ENCODE data around the gene ANP32A. TPM values are rescaled to one million over a fixed set of nuclear protein-coding genes. Genes with fewer than 3 reads are reported as not detected.

ANP32A gene
- total and polyA plus RNA-seq, 9 of the 15 experiments (the other 6 are each of a cell fraction or from before 2014, with no cell fraction given): 13.2 to 656 (median 210) TPM

- Histone ChIP-seq H2AFZ (ENCODE audit: low read depth, low read length) (no peak overlapping the region), H3K9me1 (ENCODE audit: control insufficient read depth, insufficient read depth, low read length) (peaks cover 4% of the 10 kb centered on the region), H3K4me2 (ENCODE audit: insufficient read depth, low read length) (no peak overlapping the region), H4K20me1 (replicated peaks; ENCODE audit: control insufficient read depth, insufficient read depth, low read length) (peaks cover 44% of the 10 kb centered on the region), H3K9me3 (replicated peaks; ENCODE audit: control insufficient read depth, insufficient read depth, low read depth, low read length) (no peaks in the 10 kb centered on the region), H3K36me3 (ENCODE audit: control insufficient read depth, insufficient read depth, low read length) (peaks cover 48% of the 10 kb centered on the region; the same call in 2 of the 3 replicates), H3K27me3 (ENCODE audit: control insufficient read depth in 2 of 2, insufficient read depth in 2 of 2, low read length in 2 of 2) (no peaks in the 10 kb centered on the region), H3K79me2 (ENCODE audit: control insufficient read depth, insufficient read depth, low read length) (peaks cover 93% of the 10 kb centered on the region), H3K4me3 (no peak overlapping the region), H3K4me1 (replicated peaks in 1 of 2; ENCODE audit: control insufficient read depth in 2 of 2, insufficient read depth in 2 of 2, low read length in 2 of 2) (peaks cover 9 to 18% of the 10 kb centered on the region in 2 experiments; a peak in 3 of 5 replicates), H3K27ac (ENCODE audit: extremely low read depth, low read depth, low read length) (no peak overlapping the region), H3K9ac (ENCODE audit: insufficient read depth in 1 of 2, low read depth in 2 of 2, low read length in 2 of 2) (no peak overlapping the region)
- in situ Hi-C loops (cut with MboI) (no loop called here), intact Hi-C loops (cut with micrococcal nuclease) (no loop called here)
- ChIA-PET CTCF (ENCODE audit: low intra/inter-chr PET ratio) (no interaction called here), POLR2A (interaction anchor here (0.7 kb wide), 1 partner anchor 121 kb away, joined by 3 read pairs; no protein-coding TSS in a partner anchor)
- ATAC-seq (no peak), FAIRE-seq (no peak), DNase-seq (ENCODE audit: extremely low read depth in 1 of 4, low spot score in 3 of 4) (no peak)
- BruUV-seq (replicated peaks): no TSS peak
- 89% methylated on average over 1 of the region's 1 CpG for WGBS (ENCODE audit: insufficient coverage, low coverage, missing lambda C conversion rate)
- TF ChIP-seq HNRNPLL (IDR thresholded peaks at IDR 0.05; ENCODE audit: low read depth, low read length, poor library complexity, severe bottlenecking): no peak
- no peak for TF ChIP-seq NFYB (IDR thresholded peaks at IDR 0.05; ENCODE audit: extremely low read depth, insufficient read length)
- TF ChIP-seq IFI16 (CRISPR knock-in tag; IDR thresholded peaks at IDR 0.05): no peak
- no peak for TF ChIP-seq LCOR (CRISPR knock-in tag; IDR thresholded peaks at IDR 0.05)
- TF ChIP-seq TAF9B (IDR thresholded peaks at IDR 0.05; ENCODE audit: partially characterized antibody): no peak
- no peak for TF ChIP-seq CBX1 (IDR thresholded peaks at IDR 0.05; ENCODE audit: low read depth)
- TF ChIP-seq TFAP4 (CRISPR knock-in tag; IDR thresholded peaks at IDR 0.05; ENCODE audit: borderline replicate concordance): no peak
- no peak for TF ChIP-seq PHB2 (IDR thresholded peaks at IDR 0.05; ENCODE audit: low read depth)
Observed at GRCh38 chr15:68800875-68801274, 19.8 kb downstream of the ANP32A start.

All from K562 (cell line).